K562 (cell line): Measurements from ENCODE around the gene EEF1AKMT4. TPM values are rescaled to one million over a fixed set of nuclear protein-coding genes. Genes with fewer than 3 reads are reported as not detected.

Experiments
- CEBPZ ChIP-seq: fragments of 150-350 bp; IDR thresholded peaks from 2 replicates; pipeline ENCODE4 v1.6.1; 2014; ENCODE audit warnings: low read depth, mild to moderate bottlenecking, low read length, borderline replicate concordance
- ETS2 ChIP-seq: IDR thresholded peaks from 2 replicates; pipeline ENCODE4 v1.6.1; 2016; ENCODE audit warnings: borderline replicate concordance, missing genetic modification characterization, mild to moderate bottlenecking, moderate library complexity, missing compliant biosample characterization; ENCODE audit not compliant: poor library complexity, severe bottlenecking
- GTF3C2 ChIP-seq: IDR thresholded peaks from 3 replicates; pipeline ENCODE4 v1.6.1; 2011; ENCODE audit warnings: borderline replicate concordance, mild to moderate bottlenecking, moderate library complexity; ENCODE audit not compliant: insufficient read length; ENCODE audit errors: extremely low read depth
- HDAC8 ChIP-seq: fragments of 450-650 bp; IDR thresholded peaks from 2 replicates; pipeline ENCODE4 v1.6.1; 2016; ENCODE audit warnings: mild to moderate bottlenecking, missing genetic modification characterization, moderate library complexity, missing compliant biosample characterization
- MNT ChIP-seq, 2 experiments: fragments of 450-650 bp; conservative IDR thresholded peaks; 2 replicates each; pipeline ENCODE4 v1.6.1; 2017; ENCODE audit warnings: mild to moderate bottlenecking in 2 of 2, moderate library complexity in 2 of 2
- TGIF2 ChIP-seq: sonication (generic); formaldehyde crosslinking; IDR thresholded peaks from 2 replicates; pipeline ENCODE4 v1.8.1; 2022; ENCODE audit warnings: mild to moderate bottlenecking, missing genetic modification reagents, moderate library complexity
- ZBTB8A ChIP-seq: fragments of 450-650 bp; IDR thresholded peaks from 2 replicates; pipeline ENCODE4 v1.6.1; 2018; ENCODE audit warnings: mild to moderate bottlenecking, moderate library complexity; ENCODE audit not compliant: partially characterized antibody
- polyA plus RNA-seq, 8 experiments: library from polyadenylated mRNA; depleted of rRNA in 4 of 8; stranded (reverse) in 5 of 8; unstranded in 3 of 8; fragments of >200 nt; fragmentation: Nextera tagmentation in 2 of 8; fragmentation: Illumina TruSeq in 1 of 8; extraction: Ambion mirVana in 2 of 8; extraction: Trizol in 1 of 8; gene quantifications; 2 replicates each; pipeline versions ENCODE4 v1.2.1 to v1.2.3, GENCODE V29; 2011 to 2014; ENCODE audit warnings: inconsistent platforms in 1 of 8, missing spikeins in 1 of 8
- total RNA-seq, 7 experiments: library from RNA; depleted of rRNA in 6 of 7; stranded (reverse); fragments of >200 nt in 6 of 7; fragmentation: Illumina TruSeq in 2 of 7; extraction: Trizol in 2 of 7; gene quantifications; 2 replicates each; pipeline versions ENCODE4 v1.2.1 to v1.2.3, GENCODE V29; 2011 to 2021; ENCODE audit warnings: low replicate concordance in 1 of 7
- TF ChIP-seq, protein P1 (sequence below), 2 experiments: fragments of 150-350 bp in 1 of 2; IDR thresholded peaks; 2 replicates each; pipeline ENCODE4 v1.6.1; 2012 to 2016; ENCODE audit warnings: low read depth in 2 of 2, low read length in 2 of 2, mild to moderate bottlenecking in 1 of 2, moderate library complexity in 1 of 2
- TF ChIP-seq, protein P2 (sequence below): fragments of 450-650 bp; formaldehyde crosslinking; IDR thresholded peaks from 2 replicates; pipeline ENCODE4 v1.4.0; 2020; ENCODE audit warnings: mild to moderate bottlenecking, moderate library complexity

The EEF1AKMT4 gene
- total and polyA plus RNA-seq, 9 of the 15 experiments (the other 6 are each of a cell fraction or from before 2014, with no cell fraction given), result 10.3 to 49.4 (median 18.9) TPM

GRCh38 chr3:184298759-184299487, 49.5 kb downstream of the EEF1AKMT4 start, which contains the start of gene PSMD2 (continued):
- TF ChIP-seq, protein P1, sequence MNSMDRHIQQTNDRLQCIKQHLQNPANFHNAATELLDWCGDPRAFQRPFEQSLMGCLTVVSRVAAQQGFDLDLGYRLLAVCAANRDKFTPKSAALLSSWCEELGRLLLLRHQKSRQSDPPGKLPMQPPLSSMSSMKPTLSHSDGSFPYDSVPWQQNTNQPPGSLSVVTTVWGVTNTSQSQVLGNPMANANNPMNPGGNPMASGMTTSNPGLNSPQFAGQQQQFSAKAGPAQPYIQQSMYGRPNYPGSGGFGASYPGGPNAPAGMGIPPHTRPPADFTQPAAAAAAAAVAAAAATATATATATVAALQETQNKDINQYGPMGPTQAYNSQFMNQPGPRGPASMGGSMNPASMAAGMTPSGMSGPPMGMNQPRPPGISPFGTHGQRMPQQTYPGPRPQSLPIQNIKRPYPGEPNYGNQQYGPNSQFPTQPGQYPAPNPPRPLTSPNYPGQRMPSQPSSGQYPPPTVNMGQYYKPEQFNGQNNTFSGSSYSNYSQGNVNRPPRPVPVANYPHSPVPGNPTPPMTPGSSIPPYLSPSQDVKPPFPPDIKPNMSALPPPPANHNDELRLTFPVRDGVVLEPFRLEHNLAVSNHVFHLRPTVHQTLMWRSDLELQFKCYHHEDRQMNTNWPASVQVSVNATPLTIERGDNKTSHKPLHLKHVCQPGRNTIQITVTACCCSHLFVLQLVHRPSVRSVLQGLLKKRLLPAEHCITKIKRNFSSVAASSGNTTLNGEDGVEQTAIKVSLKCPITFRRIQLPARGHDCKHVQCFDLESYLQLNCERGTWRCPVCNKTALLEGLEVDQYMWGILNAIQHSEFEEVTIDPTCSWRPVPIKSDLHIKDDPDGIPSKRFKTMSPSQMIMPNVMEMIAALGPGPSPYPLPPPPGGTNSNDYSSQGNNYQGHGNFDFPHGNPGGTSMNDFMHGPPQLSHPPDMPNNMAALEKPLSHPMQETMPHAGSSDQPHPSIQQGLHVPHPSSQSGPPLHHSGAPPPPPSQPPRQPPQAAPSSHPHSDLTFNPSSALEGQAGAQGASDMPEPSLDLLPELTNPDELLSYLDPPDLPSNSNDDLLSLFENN (IDR thresholded peaks at IDR 0.05; ENCODE audit: low read depth in 2 of 2, low read length in 2 of 2), result no peak; a peak in 1 of 4 replicates
- TF ChIP-seq, protein P2, sequence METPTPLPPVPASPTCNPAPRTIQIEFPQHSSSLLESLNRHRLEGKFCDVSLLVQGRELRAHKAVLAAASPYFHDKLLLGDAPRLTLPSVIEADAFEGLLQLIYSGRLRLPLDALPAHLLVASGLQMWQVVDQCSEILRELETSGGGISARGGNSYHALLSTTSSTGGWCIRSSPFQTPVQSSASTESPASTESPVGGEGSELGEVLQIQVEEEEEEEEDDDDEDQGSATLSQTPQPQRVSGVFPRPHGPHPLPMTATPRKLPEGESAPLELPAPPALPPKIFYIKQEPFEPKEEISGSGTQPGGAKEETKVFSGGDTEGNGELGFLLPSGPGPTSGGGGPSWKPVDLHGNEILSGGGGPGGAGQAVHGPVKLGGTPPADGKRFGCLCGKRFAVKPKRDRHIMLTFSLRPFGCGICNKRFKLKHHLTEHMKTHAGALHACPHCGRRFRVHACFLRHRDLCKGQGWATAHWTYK (CRISPR knock-in tag), result no peak
- TF ChIP-seq ETS2 (tag) (no peak), HDAC8 (tag) (no peak), CEBPZ (no peak), MNT (conservative IDR thresholded peaks at IDR 0.05) (no peak; a peak in 2 of 4 replicates), GTF3C2 (no peak), TGIF2 (CRISPR knock-in tag) (no peak), ZBTB8A (no peak)
